HCT116 (cell line): ENCODE data around the gene PPM1H. TPM values are rescaled to one million over a fixed set of nuclear protein-coding genes. Genes with fewer than 3 reads are reported as not detected.

Experiments
- ATAC-seq: fragments of 200-7000 bp; cut with Tn5 transposase; 2 replicates; pipeline ENCODE4 v1.9.1; 2020; ENCODE audit warnings: mild to moderate bottlenecking, moderate library complexity
- BruUV-seq: library from RNA; stranded (reverse); fragments of 400-500 nt; replicated peaks from 2 replicates; lab custom pipeline; 2021; lab: Mats Ljungman, UMichigan
- CTCF ChIA-PET: fragments of 300-600 bp; sonication (Branson Sonifier 250); formaldehyde crosslinking; loops from one replicate; lab custom pipeline; 2021; ENCODE audit warnings: antibody characterized with exemption; lab: Charles Lee
- POLR2A ChIA-PET: fragments of 300-600, 350-600 bp; sonication (Branson Sonifier 250); formaldehyde crosslinking; loops from one replicate; lab custom pipeline; 2021; ENCODE audit warnings: antibody characterized with exemption; lab: Charles Lee
- RAD21 ChIA-PET, 2 experiments: fragments of 300-600 bp; sonication (Branson Sonifier 250); formaldehyde crosslinking; loops; one replicate each; lab custom pipeline; 2023; ENCODE audit warnings: low total read pairs in 2 of 2; ENCODE audit not compliant: uncharacterized antibody in 2 of 2, unreplicated experiment in 2 of 2, low non-redundant PET in 1 of 2; lab: Charles Lee
- DNase-seq: peaks from one replicate; pipeline ENCODE4 v3.0.0-alpha.2; 2010; ENCODE audit warnings: low read depth, low spot score
- H2AFZ ChIP-seq: fragments of 200-600 bp; shearing (Covaris generic), sonication (generic); 2 replicates; pipeline ENCODE4 v1.6.1; 2017; ENCODE audit warnings: low read depth, mixed run types, mixed read lengths, antibody characterized with exemption, low read length; ENCODE audit not compliant: poor library complexity, severe bottlenecking
- H3K27ac ChIP-seq: 2 replicates; pipeline ENCODE4 v1.5.1; 2012; ENCODE audit warnings: low read depth, low read length
- H3K27me3 ChIP-seq: fragments of 200-600 bp; sonication (generic); 2 replicates; pipeline ENCODE4 v1.6.1; 2016; ENCODE audit warnings: mixed run types, low read length, mixed read lengths; ENCODE audit not compliant: insufficient read depth
- H3K36me3 ChIP-seq, 2 experiments: fragments of 200-500 bp in 1 of 2; fragments of 200-600 bp in 1 of 2; sonication (Bioruptor generic) in 1 of 2; sonication (generic) in 1 of 2; 2 replicates each; pipeline versions ENCODE4 v1.5.1 to v1.6.1; 2014 to 2016; ENCODE audit warnings: low read length in 2 of 2, inconsistent platforms in 1 of 2, mixed read lengths in 1 of 2, mixed run types in 1 of 2; ENCODE audit not compliant: insufficient read depth in 2 of 2, control insufficient read depth in 1 of 2
- H3K4me1 ChIP-seq, 2 experiments: fragments of 200-600 bp in 1 of 2; sonication (generic) in 1 of 2; 2 replicates each; pipeline versions ENCODE4 v1.5.1 to v1.6.1; 2012 to 2017; ENCODE audit warnings: low read length in 2 of 2, inconsistent platforms in 1 of 2, mild to moderate bottlenecking in 1 of 2, mixed read lengths in 1 of 2, mixed run types in 1 of 2, moderate library complexity in 1 of 2; ENCODE audit not compliant: insufficient read depth in 2 of 2, control insufficient read depth in 1 of 2
- H3K4me2 ChIP-seq: fragments of 200-600 bp; sonication (generic); 2 replicates; pipeline ENCODE4 v1.6.1; 2017; ENCODE audit warnings: mixed run types, low read length, mixed read lengths
- H3K4me3 ChIP-seq, 2 experiments: fragments of 200-600 bp in 1 of 2; sonication (generic) in 1 of 2; replicated peaks in 1 of 2; 2 replicates each; pipeline ENCODE4 v1.5.1; 2011 to 2016; ENCODE audit warnings: low read length in 2 of 2, control low read depth in 1 of 2, low read depth in 1 of 2, mild to moderate bottlenecking in 1 of 2, mixed read lengths in 1 of 2, mixed run types in 1 of 2
- H3K79me2 ChIP-seq: fragments of 200-600 bp; sonication (generic); 2 replicates; pipeline ENCODE4 v1.6.1; 2017; ENCODE audit warnings: mild to moderate bottlenecking, mixed run types, low read length, moderate library complexity, mixed read lengths; ENCODE audit not compliant: insufficient read depth
- H3K9ac ChIP-seq: fragments of 200-600 bp; sonication (generic); 2 replicates; pipeline ENCODE4 v1.6.1; 2016; ENCODE audit warnings: low read length, mixed read lengths
- H3K9me2 ChIP-seq: fragments of 200-600 bp; sonication (generic), shearing (Covaris generic); 2 replicates; pipeline ENCODE4 v1.6.1; 2017; ENCODE audit warnings: mixed run types, mild to moderate bottlenecking, moderate library complexity; ENCODE audit not compliant: insufficient read depth
- H3K9me3 ChIP-seq, 2 experiments: fragments of 200-500 bp in 1 of 2; fragments of 200-600 bp in 1 of 2; sonication (Bioruptor generic) in 1 of 2; sonication (generic) in 1 of 2; 2 replicates each; pipeline ENCODE4 v1.6.1; 2014 to 2017; ENCODE audit warnings: low read length in 2 of 2, mixed read lengths in 2 of 2, inconsistent platforms in 1 of 2, low read depth in 1 of 2, mild to moderate bottlenecking in 1 of 2, mixed run types in 1 of 2, moderate library complexity in 1 of 2; ENCODE audit not compliant: control insufficient read depth in 1 of 2, insufficient read depth in 1 of 2
- H4K20me1 ChIP-seq: fragments of 200-600 bp; sonication (generic), shearing (Covaris generic); 2 replicates; pipeline ENCODE4 v1.6.1; 2017; ENCODE audit warnings: mixed run types, mild to moderate bottlenecking, moderate library complexity; ENCODE audit not compliant: insufficient read depth
- CBX3 ChIP-seq: IDR thresholded peaks from 2 replicates; pipeline ENCODE4 v1.6.1; 2012; ENCODE audit warnings: low read depth
- CEBPB ChIP-seq: IDR thresholded peaks from 2 replicates; pipeline ENCODE4 v1.6.1; 2012; ENCODE audit warnings: low read depth
- EGR1 ChIP-seq: IDR thresholded peaks from 2 replicates; pipeline ENCODE4 v1.6.1; 2012; ENCODE audit warnings: low read depth
- EZH2 ChIP-seq: fragments of 200-600 bp; sonication (generic); IDR thresholded peaks from 2 replicates; pipeline ENCODE4 v1.6.1; 2017; ENCODE audit warnings: antibody characterized with exemption, mixed run types
- FOSL1 ChIP-seq: IDR thresholded peaks from 2 replicates; pipeline ENCODE4 v1.6.1; 2012; ENCODE audit warnings: low read depth
- POLR2A ChIP-seq: IDR thresholded peaks from 2 replicates; pipeline ENCODE4 v1.7.0; 2011; ENCODE audit warnings: borderline replicate concordance; ENCODE audit not compliant: insufficient read depth, insufficient read length; ENCODE audit errors: extremely low read depth
- TCF7L2 ChIP-seq: IDR thresholded peaks from 2 replicates; pipeline ENCODE4 v1.7.0; 2011; ENCODE audit warnings: borderline replicate concordance, inconsistent platforms; ENCODE audit not compliant: insufficient read depth, insufficient read length; ENCODE audit errors: extremely low read depth
- ZFX ChIP-seq: fragments of 450-650 bp; IDR thresholded peaks from 2 replicates; pipeline ENCODE4 v1.6.1; 2017
- ZNF274 ChIP-seq: fragments of 200-500 bp; sonication (Bioruptor generic); IDR thresholded peaks from 2 replicates; pipeline ENCODE4 v1.6.1; 2014; ENCODE audit warnings: mild to moderate bottlenecking, low read depth, low read length, inconsistent platforms
- intact Hi-C: fragments of 100-400 bp; cut with micrococcal nuclease; formaldehyde crosslinking; loops from 2 replicates; pipeline ENCODE4 v1.10.0; 2022
- total RNA-seq: library from RNA; stranded (reverse); gene quantifications from one replicate; pipeline ENCODE4 v1.2.1, GENCODE V29; 2021; ENCODE audit not compliant: unreplicated experiment
- TF ChIP-seq, protein P1 (sequence below): IDR thresholded peaks from 2 replicates; pipeline ENCODE4 v1.6.1; 2012
- TF ChIP-seq, protein P2 (sequence below): IDR thresholded peaks from 2 replicates; pipeline ENCODE4 v1.6.1; 2012
- TF ChIP-seq, protein P3 (sequence below): IDR thresholded peaks from 2 replicates; pipeline ENCODE4 v1.6.1; 2012; ENCODE audit warnings: low read depth

The PPM1H gene
- total RNA-seq, 1 experiment from 2014 or later = 8.0 TPM

DNA sequence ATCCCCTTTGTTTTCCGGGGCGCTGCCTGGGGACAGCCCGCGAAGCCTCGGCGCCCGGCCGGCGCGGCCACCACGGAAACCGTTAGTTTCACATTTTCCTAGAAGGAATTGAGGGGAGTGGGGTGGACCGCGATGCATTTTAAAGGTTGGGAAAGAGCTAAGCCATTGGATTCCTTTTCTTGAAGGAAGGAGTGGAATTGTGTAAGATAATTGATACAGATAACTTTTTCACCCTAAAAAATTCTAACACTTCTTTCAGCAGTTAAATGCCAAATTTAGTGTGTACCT is 331.2 kb downstream of the PPM1H start:
- peak overlapping the region; percentile 93 for H3K9ac ChIP-seq
- intact Hi-C loops = loop anchor here (1.0 to 10.0 kb wide), 4 partner anchors 121 to 339 kb away; partner anchors contain the start of gene USP15
- no peaks in the 10 kb centered on the region for H4K20me1 ChIP-seq
- POLR2A ChIA-PET = interaction anchor here (0.9 to 1.4 kb wide), 2 partner anchors 11 to 127 kb away, joined by 3 to 5 read pairs; no protein-coding TSS in a partner anchor
- H3K4me3 ChIP-seq = peak overlapping the region; percentile 72 to 79
- H3K4me1 ChIP-seq = peaks cover 11 to 36% of the 10 kb centered on the region in 2 experiments
- CTCF ChIA-PET = interaction anchor here (1.1 to 1.7 kb wide), 2 partner anchors 22 to 193 kb away, joined by 3 to 5 read pairs; no protein-coding TSS in a partner anchor
- H3K79me2 ChIP-seq = peaks cover 26% of the 10 kb centered on the region
- no TSS peak for BruUV-seq
- DNase-seq = no peak
- H3K4me2 ChIP-seq = peak overlapping the region; percentile 91
- RAD21 ChIA-PET = interaction anchor here in 1 of 2 experiments (0.7 kb wide), 1 partner anchor 158 kb away, joined by 4 read pairs; no protein-coding TSS in a partner anchor
- H3K27me3 ChIP-seq = no peaks in the 10 kb centered on the region
- H2AFZ ChIP-seq = no peak overlapping the region
- H3K9me3 ChIP-seq = no peaks in the 10 kb centered on the region
- TF ChIP-seq EGR1 = no peak
- TF ChIP-seq ZFX = no peak
- TF ChIP-seq POLR2A = peak; percentile 9
- TF ChIP-seq, all 23 proteins: peak for 1
- Histone ChIP-seq H3K27ac (peak overlapping the region; percentile 99), H3K9me2 (no peaks in the 10 kb centered on the region), H3K36me3 (no peaks in the 10 kb centered on the region)
- ATAC-seq = no peak

DNA sequence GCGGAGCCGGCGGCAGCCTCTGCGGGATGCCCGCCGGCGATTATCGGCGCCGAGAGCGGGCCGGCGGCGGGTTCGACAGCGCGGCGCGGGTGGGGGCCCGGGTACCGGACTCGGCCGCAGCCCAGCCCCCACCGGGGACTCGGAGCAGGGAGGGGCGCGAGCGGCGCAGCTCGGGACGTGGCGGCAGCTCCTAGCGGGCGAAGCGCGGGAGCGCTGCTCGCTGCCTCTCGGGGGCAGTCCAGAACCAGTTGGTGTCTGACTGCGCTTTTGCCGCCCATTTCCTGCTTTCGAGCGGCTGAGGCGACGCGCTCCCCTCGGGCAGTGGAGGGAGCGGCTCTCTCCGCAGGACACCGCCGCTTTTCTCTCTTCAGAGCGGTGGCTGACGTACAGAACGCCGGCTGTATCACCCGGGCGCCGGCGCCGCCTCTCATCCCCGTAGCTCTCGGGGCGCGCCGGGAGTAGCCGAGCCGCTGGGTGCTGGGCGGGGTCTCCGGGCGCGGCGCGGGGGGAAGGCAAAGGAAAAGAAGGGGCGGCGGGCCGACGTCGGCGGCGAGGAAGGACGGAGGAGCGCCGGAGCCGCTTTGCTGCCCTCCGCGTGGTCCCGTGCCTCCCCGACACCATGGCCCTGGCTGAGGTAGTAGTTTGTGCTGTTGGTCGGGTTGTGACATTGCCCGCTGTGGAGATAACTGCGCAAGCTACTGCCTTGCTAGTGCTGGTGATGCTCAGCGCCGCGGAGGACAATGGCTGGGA is 331.7 kb downstream of the PPM1H start:
- H3K27ac ChIP-seq = peak overlapping the region; percentile 99
- peak overlapping the region; percentile 91 for H3K4me2 ChIP-seq
- peaks cover 11 to 36% of the 10 kb centered on the region in 2 experiments for H3K4me1 ChIP-seq
- H3K27me3 ChIP-seq = no peaks in the 10 kb centered on the region
- intact Hi-C loops = loop anchor here (1.0 to 10.0 kb wide), 4 partner anchors 122 to 338 kb away; partner anchors contain the start of gene USP15
- ChIA-PET CTCF (interaction anchor here (0.9 to 1.7 kb wide), 4 partner anchors 22 to 466 kb away, joined by 3 to 5 read pairs (median 4); no protein-coding TSS in a partner anchor), POLR2A (interaction anchor here (0.8 to 1.4 kb wide), 4 partner anchors 10 to 191 kb away, joined by 3 to 7 read pairs (median 4); no protein-coding TSS in a partner anchor), RAD21 (interaction anchor here in 1 of 2 experiments (0.7 kb wide), 1 partner anchor 159 kb away, joined by 4 read pairs; no protein-coding TSS in a partner anchor)
- H3K36me3 ChIP-seq = no peaks in the 10 kb centered on the region
- H3K4me3 ChIP-seq = peak overlapping the region; percentile 72 to 79
- peak; percentile 85 for ATAC-seq
- no peaks in the 10 kb centered on the region for H3K9me2 ChIP-seq
- peak; percentile 51 for DNase-seq
- peaks cover 26% of the 10 kb centered on the region for H3K79me2 ChIP-seq
- no peaks in the 10 kb centered on the region for H4K20me1 ChIP-seq
- no peaks in the 10 kb centered on the region for H3K9me3 ChIP-seq
- H3K9ac ChIP-seq = peak overlapping the region; percentile 93
- no TSS peak for BruUV-seq
- H2AFZ ChIP-seq = no peak overlapping the region
- TF ChIP-seq EZH2 = no peak
- TF ChIP-seq, protein P1, sequence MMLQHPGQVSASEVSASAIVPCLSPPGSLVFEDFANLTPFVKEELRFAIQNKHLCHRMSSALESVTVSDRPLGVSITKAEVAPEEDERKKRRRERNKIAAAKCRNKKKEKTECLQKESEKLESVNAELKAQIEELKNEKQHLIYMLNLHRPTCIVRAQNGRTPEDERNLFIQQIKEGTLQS = no peak
- TF ChIP-seq, protein P2, sequence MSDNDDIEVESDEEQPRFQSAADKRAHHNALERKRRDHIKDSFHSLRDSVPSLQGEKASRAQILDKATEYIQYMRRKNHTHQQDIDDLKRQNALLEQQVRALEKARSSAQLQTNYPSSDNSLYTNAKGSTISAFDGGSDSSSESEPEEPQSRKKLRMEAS = no peak
- peak; percentile 76; the same call in 1 of the 2 replicates for TF ChIP-seq CBX3
- TF ChIP-seq FOSL1 = no peak
- TF ChIP-seq, protein P3, sequence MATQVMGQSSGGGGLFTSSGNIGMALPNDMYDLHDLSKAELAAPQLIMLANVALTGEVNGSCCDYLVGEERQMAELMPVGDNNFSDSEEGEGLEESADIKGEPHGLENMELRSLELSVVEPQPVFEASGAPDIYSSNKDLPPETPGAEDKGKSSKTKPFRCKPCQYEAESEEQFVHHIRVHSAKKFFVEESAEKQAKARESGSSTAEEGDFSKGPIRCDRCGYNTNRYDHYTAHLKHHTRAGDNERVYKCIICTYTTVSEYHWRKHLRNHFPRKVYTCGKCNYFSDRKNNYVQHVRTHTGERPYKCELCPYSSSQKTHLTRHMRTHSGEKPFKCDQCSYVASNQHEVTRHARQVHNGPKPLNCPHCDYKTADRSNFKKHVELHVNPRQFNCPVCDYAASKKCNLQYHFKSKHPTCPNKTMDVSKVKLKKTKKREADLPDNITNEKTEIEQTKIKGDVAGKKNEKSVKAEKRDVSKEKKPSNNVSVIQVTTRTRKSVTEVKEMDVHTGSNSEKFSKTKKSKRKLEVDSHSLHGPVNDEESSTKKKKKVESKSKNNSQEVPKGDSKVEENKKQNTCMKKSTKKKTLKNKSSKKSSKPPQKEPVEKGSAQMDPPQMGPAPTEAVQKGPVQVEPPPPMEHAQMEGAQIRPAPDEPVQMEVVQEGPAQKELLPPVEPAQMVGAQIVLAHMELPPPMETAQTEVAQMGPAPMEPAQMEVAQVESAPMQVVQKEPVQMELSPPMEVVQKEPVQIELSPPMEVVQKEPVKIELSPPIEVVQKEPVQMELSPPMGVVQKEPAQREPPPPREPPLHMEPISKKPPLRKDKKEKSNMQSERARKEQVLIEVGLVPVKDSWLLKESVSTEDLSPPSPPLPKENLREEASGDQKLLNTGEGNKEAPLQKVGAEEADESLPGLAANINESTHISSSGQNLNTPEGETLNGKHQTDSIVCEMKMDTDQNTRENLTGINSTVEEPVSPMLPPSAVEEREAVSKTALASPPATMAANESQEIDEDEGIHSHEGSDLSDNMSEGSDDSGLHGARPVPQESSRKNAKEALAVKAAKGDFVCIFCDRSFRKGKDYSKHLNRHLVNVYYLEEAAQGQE = no peak
- no peak for TF ChIP-seq ZNF274
- TF ChIP-seq TCF7L2 = peak; percentile 48
- no peak for TF ChIP-seq CEBPB
